ENCODE data around the gene ZNF488.

DNA sequence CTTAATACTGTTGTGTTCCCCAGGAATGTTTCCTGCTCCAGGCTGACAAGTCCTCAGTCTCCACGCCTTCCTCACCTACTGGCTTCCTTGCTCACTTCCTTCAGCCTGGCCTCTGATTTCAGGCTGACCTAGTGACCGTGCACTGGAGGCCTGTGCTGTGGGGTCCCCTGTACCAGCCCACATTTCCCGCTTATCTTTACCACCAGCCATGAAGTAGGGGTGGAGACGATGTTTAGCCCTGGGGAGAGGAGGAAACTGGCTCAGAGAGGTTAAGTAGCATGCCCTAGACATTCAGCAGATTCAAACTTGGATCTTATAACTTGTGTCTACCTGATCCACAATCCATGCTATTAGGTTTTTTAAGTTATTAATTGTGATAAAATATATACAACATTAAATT lies 4.8 kb upstream of the ZNF488 start:
- TF ChIP-seq, protein P1, sequence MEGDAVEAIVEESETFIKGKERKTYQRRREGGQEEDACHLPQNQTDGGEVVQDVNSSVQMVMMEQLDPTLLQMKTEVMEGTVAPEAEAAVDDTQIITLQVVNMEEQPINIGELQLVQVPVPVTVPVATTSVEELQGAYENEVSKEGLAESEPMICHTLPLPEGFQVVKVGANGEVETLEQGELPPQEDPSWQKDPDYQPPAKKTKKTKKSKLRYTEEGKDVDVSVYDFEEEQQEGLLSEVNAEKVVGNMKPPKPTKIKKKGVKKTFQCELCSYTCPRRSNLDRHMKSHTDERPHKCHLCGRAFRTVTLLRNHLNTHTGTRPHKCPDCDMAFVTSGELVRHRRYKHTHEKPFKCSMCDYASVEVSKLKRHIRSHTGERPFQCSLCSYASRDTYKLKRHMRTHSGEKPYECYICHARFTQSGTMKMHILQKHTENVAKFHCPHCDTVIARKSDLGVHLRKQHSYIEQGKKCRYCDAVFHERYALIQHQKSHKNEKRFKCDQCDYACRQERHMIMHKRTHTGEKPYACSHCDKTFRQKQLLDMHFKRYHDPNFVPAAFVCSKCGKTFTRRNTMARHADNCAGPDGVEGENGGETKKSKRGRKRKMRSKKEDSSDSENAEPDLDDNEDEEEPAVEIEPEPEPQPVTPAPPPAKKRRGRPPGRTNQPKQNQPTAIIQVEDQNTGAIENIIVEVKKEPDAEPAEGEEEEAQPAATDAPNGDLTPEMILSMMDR (conservative IDR thresholded peaks at IDR 0.05; ENCODE audit: low read length) = no peak
- TF ChIP-seq EZH2phosphoT487 (IDR thresholded peaks at IDR 0.05; ENCODE audit: borderline replicate concordance) = no peak

Measured in Loucy (cell line).